Astrocyte (in vitro differentiated cells and primary cell): ENCODE data around the gene BARX2. TPM values are rescaled to one million over a fixed set of nuclear protein-coding genes. Genes with fewer than 3 reads are reported as not detected.

ENCODE experiments used
- DNase-seq: peaks from one replicate; pipeline ENCODE4 v3.0.0-alpha.2; 2010; ENCODE audit warnings: low read depth
- FAIRE-seq: peaks from 2 replicates; lab custom pipeline; 2011; peaks lifted over from hg19 to GRCh38; lab: Jason Lieb, UNC
- H2AFZ ChIP-seq: 2 replicates; pipeline ENCODE4 v1.6.0; 2012; ENCODE audit warnings: low read depth, low read length, inconsistent platforms
- H3K27ac ChIP-seq: 2 replicates; pipeline ENCODE4 v1.5.1; 2011; ENCODE audit warnings: low read depth, low read length, inconsistent platforms
- H3K27me3 ChIP-seq: 2 replicates; pipeline ENCODE4 v1.6.0; 2011; ENCODE audit warnings: low read length, inconsistent platforms; ENCODE audit not compliant: insufficient read depth
- H3K36me3 ChIP-seq: 2 replicates; pipeline ENCODE4 v1.5.1; 2011; ENCODE audit warnings: low read length, inconsistent platforms; ENCODE audit not compliant: insufficient read depth
- H3K4me1 ChIP-seq: 2 replicates; pipeline ENCODE4 v1.5.1; 2011; ENCODE audit warnings: low read length, inconsistent platforms; ENCODE audit not compliant: insufficient read depth
- H3K4me2 ChIP-seq: 2 replicates; pipeline ENCODE4 v1.6.0; 2012; ENCODE audit warnings: low read length, inconsistent platforms
- H3K4me3 ChIP-seq: 2 replicates; pipeline ENCODE4 v1.5.1; 2011; ENCODE audit warnings: low read depth, mild to moderate bottlenecking, low read length, inconsistent platforms; ENCODE audit not compliant: insufficient read depth
- H3K79me2 ChIP-seq: 2 replicates; pipeline ENCODE4 v1.6.0; 2012; ENCODE audit warnings: mild to moderate bottlenecking, low read length, inconsistent platforms; ENCODE audit not compliant: insufficient read depth
- H3K9ac ChIP-seq: 2 replicates; pipeline ENCODE4 v1.6.0; 2012; ENCODE audit warnings: mild to moderate bottlenecking, low read length, inconsistent platforms
- H3K9me3 ChIP-seq: 2 replicates; pipeline ENCODE4 v1.5.1; 2012; ENCODE audit warnings: low read depth, mild to moderate bottlenecking, low read length, inconsistent platforms; ENCODE audit not compliant: insufficient read depth
- H4K20me1 ChIP-seq: 2 replicates; pipeline ENCODE4 v1.6.0; 2012; ENCODE audit warnings: low read length, inconsistent platforms; ENCODE audit not compliant: insufficient read depth
- H3K27ac Mint-ChIP-seq: one replicate; pipeline ENCODE4 v1.8.0; 2021; ENCODE audit warnings: mild to moderate bottlenecking, mixed read lengths; ENCODE audit not compliant: unreplicated experiment
- H3K27me3 Mint-ChIP-seq: one replicate; pipeline ENCODE4 v1.8.0; 2021; ENCODE audit warnings: low read depth, mixed read lengths; ENCODE audit not compliant: unreplicated experiment
- H3K36me3 Mint-ChIP-seq: one replicate; pipeline ENCODE4 v1.8.0; 2021; ENCODE audit warnings: low read depth, mixed read lengths; ENCODE audit not compliant: unreplicated experiment
- H3K4me1 Mint-ChIP-seq: one replicate; pipeline ENCODE4 v1.8.0; 2021; ENCODE audit warnings: low read depth, mixed read lengths; ENCODE audit not compliant: unreplicated experiment
- H3K4me3 Mint-ChIP-seq: one replicate; pipeline ENCODE4 v1.8.0; 2021; ENCODE audit warnings: mild to moderate bottlenecking, moderate library complexity, mixed read lengths; ENCODE audit not compliant: unreplicated experiment
- H3K9me3 Mint-ChIP-seq: one replicate; pipeline ENCODE4 v1.8.0; 2021; ENCODE audit warnings: mild to moderate bottlenecking, mixed read lengths; ENCODE audit not compliant: unreplicated experiment
- EZH2 ChIP-seq: IDR thresholded peaks from 2 replicates; pipeline ENCODE4 v1.6.1; 2012; ENCODE audit warnings: mild to moderate bottlenecking, low read length, inconsistent platforms; ENCODE audit not compliant: insufficient read depth
- total RNA-seq: library from RNA; stranded (reverse); gene quantifications from 2 replicates; pipeline ENCODE4 v1.2.1, GENCODE V29; 2021
- TF ChIP-seq, protein P1 (sequence below): IDR thresholded peaks from 2 replicates; pipeline ENCODE4 v1.5.1; 2011; ENCODE audit warnings: low read depth, mild to moderate bottlenecking, inconsistent platforms, low read length, moderate library complexity; ENCODE audit not compliant: insufficient read depth

BARX2 gene
- total RNA-seq, 1 donor from 2014 or later, result not detected

DNA sequence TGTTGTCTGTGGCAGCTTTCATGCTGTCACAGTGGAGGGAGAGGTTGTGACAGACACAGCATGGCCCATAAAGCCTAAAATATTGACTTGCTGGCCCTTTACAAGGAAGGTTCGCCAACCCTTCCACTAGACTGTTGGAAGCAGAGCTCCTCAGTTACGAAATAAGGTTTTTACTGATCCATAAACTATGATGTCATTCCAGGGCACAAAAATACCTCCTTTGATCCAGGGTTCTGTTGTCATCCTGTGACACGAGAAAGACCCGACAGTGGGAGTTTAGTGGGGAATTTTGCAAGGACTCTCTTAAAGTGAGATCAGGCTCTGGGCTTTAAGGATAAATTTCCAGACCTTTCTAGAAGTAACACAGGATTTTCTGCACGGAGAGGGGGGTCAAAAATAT, 15.7 kb downstream of the BARX2 start:
- no peaks in the 10 kb centered on the region for H3K79me2 ChIP-seq
- H3K27ac Mint-ChIP-seq, result no peak overlapping the region
- no peak overlapping the region for H3K4me2 ChIP-seq
- peaks cover 8% of the 10 kb centered on the region for H3K4me1 Mint-ChIP-seq
- H3K36me3 Mint-ChIP-seq, result no peaks in the 10 kb centered on the region
- no peaks in the 10 kb centered on the region for H3K36me3 ChIP-seq
- H3K27me3 ChIP-seq, result peaks cover 9% of the 10 kb centered on the region
- H3K9ac ChIP-seq, result no peak overlapping the region
- H3K4me3 Mint-ChIP-seq, result no peak overlapping the region
- H4K20me1 ChIP-seq, result no peaks in the 10 kb centered on the region
- TF ChIP-seq, protein P1, sequence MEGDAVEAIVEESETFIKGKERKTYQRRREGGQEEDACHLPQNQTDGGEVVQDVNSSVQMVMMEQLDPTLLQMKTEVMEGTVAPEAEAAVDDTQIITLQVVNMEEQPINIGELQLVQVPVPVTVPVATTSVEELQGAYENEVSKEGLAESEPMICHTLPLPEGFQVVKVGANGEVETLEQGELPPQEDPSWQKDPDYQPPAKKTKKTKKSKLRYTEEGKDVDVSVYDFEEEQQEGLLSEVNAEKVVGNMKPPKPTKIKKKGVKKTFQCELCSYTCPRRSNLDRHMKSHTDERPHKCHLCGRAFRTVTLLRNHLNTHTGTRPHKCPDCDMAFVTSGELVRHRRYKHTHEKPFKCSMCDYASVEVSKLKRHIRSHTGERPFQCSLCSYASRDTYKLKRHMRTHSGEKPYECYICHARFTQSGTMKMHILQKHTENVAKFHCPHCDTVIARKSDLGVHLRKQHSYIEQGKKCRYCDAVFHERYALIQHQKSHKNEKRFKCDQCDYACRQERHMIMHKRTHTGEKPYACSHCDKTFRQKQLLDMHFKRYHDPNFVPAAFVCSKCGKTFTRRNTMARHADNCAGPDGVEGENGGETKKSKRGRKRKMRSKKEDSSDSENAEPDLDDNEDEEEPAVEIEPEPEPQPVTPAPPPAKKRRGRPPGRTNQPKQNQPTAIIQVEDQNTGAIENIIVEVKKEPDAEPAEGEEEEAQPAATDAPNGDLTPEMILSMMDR, result no peak
- TF ChIP-seq EZH2, result no peak
- no peaks in the 10 kb centered on the region for H3K9me3 ChIP-seq
- H3K9me3 Mint-ChIP-seq, result no peaks in the 10 kb centered on the region
- H2AFZ ChIP-seq, result no peak overlapping the region
- no peak overlapping the region for H3K4me3 ChIP-seq
- DNase-seq (no peak), FAIRE-seq (no peak)
- H3K27me3 Mint-ChIP-seq, result peaks cover 4% of the 10 kb centered on the region
- H3K27ac ChIP-seq, result no peak overlapping the region
- no peaks in the 10 kb centered on the region for H3K4me1 ChIP-seq

DNA sequence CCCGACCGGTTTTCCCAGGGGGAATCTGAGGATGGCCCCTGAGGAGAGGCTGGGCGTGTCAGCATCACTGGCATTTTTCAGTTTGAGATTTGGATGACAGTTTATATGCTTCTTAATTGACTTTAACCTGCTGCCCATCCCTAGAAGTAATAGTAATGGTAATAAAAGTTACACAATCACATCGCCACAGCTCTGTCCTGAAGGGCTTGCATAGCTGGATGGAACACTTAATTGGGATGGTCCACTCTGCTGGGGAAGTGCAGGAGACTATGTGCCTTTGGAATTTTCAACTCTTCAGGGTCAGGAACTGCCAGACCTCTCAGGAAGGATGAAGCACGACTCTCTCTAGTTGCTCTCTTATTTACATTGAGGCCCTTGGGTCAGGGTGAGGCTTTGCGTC, 16.2 kb downstream of the BARX2 start:
- H3K9me3 Mint-ChIP-seq, result no peaks in the 10 kb centered on the region
- peaks cover 4% of the 10 kb centered on the region for H3K27me3 Mint-ChIP-seq
- no peaks in the 10 kb centered on the region for H3K36me3 Mint-ChIP-seq
- no peak overlapping the region for H3K4me3 Mint-ChIP-seq
- Histone ChIP-seq H3K27ac (no peak overlapping the region), H3K4me1 (no peaks in the 10 kb centered on the region), H3K36me3 (no peaks in the 10 kb centered on the region), H2AFZ (no peak overlapping the region), H3K9me3 (no peaks in the 10 kb centered on the region), H3K79me2 (no peaks in the 10 kb centered on the region), H3K9ac (no peak overlapping the region), H3K27me3 (peaks cover 4% of the 10 kb centered on the region), H4K20me1 (no peaks in the 10 kb centered on the region), H3K4me2 (no peak overlapping the region), H3K4me3 (no peak overlapping the region)
- TF ChIP-seq, protein P1, result no peak
- TF ChIP-seq EZH2, result no peak
- H3K4me1 Mint-ChIP-seq, result peaks cover 8% of the 10 kb centered on the region
- DNase-seq, result no peak
- FAIRE-seq, result no peak
- H3K27ac Mint-ChIP-seq, result no peak overlapping the region

DNA sequence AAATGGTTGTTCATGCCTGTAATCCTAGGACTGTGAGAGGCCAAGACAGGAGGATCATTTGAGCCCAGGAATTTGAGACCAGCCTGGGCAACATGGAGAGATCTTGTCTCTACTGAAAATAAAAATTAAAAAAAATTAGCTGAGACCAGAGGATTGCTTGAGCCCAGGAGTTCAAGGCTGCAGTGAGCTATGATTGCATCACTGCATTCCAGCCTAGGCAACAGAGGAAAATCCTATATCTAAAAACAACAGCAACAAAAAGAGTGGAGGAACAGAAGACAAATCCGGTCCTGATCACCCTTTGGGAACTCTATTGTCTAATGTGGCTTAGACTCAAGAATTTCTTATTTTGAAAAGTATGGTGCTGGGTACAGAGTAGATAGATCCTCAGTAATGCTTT, 17.3 kb downstream of the BARX2 start:
- H3K4me3 Mint-ChIP-seq, result no peak overlapping the region
- FAIRE-seq, result no peak
- no peak overlapping the region for H3K27ac Mint-ChIP-seq
- H3K4me1 Mint-ChIP-seq, result no peaks in the 10 kb centered on the region
- Histone ChIP-seq H3K79me2 (no peaks in the 10 kb centered on the region), H3K9ac (no peak overlapping the region), H3K4me1 (no peaks in the 10 kb centered on the region), H3K27me3 (no peaks in the 10 kb centered on the region), H4K20me1 (no peaks in the 10 kb centered on the region), H2AFZ (no peak overlapping the region), H3K4me3 (no peak overlapping the region), H3K36me3 (no peaks in the 10 kb centered on the region), H3K9me3 (no peaks in the 10 kb centered on the region), H3K4me2 (no peak overlapping the region), H3K27ac (no peak overlapping the region)
- no peaks in the 10 kb centered on the region for H3K36me3 Mint-ChIP-seq
- H3K27me3 Mint-ChIP-seq, result peaks cover 4% of the 10 kb centered on the region
- DNase-seq, result no peak
- H3K9me3 Mint-ChIP-seq, result no peaks in the 10 kb centered on the region
- TF ChIP-seq, protein P1, result no peak
- no peak for TF ChIP-seq EZH2
